ELR (cell line): Measurements from ENCODE around the gene SEMA5B.

Experiments used
- DNase-seq: peaks from one replicate; pipeline ENCODE4 v3.0.0-alpha.2; 2015; ENCODE audit warnings: low read depth

The SEMA5B gene

DNA sequence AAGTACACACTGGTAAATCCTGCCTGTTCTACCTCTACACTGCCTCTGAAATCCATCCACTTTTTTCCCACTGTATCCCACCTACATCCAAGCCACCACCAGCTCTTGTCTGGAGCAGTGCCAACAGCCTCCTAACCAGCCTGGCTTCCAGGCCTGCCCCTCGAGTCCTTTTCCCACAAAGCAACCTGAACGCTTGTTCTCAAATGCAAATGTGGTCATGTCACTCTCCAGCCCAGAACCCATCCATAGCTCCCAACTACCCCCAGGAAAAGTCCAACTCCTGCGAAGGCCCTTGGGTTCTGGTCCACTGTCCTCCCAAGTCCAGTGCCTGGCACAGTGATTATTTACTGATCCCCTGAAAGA is 83.8 kb downstream of the SEMA5B start:
- no peak for DNase-seq

DNA sequence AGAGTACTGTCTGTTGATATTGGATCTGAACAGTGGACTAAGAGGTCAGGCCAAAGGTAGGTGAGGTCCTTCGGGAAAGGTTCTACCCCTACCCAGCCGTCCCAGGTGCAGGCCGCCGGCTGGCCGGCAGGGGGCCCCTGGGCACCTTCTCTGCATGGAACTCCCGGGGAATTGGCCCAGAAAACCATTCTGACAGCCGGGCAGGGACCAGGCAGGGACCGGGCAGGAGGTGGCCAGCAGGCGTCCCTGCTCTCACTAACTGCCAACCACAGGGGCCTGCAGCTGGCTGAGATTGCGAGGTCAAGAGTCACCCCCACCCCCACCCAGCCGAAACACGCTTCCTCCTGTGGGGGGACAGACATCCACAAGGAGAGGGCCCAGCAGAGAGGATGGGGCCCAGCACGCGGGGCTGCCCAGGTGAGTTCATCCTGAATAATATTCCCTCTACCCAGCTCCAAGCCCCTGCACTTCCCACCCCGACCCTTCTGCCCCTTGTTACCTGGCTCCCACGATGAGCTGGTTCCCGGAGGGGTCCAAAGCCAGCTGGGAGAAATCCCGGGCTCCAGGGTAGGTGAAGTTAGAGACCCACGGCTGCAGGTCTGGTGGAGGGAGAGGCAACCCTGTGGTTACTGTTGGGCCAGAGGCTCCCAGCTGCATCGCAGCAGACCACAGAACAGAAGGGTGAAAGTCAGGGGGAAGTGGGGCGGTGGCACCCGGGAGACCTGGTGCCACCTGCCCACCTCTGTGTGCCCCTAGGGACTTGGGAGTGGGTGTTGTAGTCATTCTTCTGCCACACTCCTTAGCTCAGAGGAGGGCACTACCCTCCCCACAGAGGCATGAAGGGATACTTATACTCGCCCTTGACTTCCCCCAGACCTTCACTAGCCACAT is 84.4 kb downstream of the SEMA5B start:
- DNase-seq, result peak; percentile 75

DNA sequence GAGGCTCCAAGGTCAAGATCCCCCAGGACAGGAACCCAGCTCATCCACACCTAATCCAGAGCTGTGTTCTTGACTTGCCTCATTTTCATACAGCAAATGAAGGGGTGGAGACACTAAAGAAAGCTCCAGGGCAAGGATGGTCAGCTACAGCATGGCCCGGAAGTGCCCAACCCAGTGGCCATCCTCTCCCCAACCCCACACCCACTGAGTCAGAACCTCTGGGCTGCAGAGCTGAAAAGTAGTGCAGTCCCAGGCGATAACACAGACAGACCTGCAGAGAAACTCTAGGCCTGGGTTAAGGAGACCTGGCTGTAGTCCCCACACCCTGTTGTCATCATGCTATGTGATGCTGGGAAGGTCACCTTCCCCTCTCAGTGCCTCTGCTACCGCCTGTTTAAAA is 85.3 kb downstream of the SEMA5B start:
- DNase-seq, result peak; percentile 23

DNA sequence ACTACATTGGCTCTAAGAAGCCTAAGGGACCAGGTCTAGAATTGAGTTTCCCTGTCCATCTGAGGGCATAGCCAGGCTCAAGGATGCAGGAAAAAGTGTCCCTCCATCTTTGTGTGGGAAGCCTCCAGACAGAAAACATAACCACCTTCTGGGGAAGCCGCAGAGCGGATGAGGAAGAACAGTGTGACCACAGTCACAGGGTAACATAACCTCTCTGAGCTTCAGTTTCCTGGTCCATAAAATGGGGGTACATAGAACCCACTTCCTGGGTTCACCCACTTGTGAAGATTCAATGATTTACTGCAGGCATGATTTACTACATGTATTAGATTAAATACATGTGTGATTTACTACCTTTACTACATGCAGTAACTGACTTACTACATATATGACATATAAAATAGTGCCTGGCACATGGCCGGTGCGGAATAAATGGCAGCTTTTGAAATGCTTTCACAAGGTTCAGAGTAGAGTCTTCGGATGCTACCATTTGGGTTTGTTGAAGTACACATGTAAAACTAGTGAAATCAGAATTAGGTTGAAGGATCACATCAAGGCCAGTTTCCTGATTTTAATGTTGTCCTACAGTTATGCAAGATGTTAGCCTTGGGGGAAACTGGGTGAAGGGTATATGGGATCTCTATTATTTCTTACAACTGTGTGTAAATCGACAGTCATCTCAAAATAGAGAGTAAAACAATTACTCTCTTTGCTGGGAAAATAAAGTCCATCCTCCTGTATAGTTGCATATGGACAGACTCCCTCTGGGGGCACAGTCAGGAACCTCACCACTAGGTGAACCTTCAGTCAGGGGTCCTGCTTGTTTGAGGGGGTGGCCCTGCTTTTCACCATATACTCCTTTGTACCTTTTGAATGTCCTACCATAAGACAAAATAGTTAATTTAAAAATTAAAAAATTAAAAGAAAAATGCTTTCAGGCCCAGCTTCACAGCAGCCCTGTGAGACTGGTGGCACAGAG is 86.0 kb downstream of the SEMA5B start:
- DNase-seq, result peak; percentile 36

DNA sequence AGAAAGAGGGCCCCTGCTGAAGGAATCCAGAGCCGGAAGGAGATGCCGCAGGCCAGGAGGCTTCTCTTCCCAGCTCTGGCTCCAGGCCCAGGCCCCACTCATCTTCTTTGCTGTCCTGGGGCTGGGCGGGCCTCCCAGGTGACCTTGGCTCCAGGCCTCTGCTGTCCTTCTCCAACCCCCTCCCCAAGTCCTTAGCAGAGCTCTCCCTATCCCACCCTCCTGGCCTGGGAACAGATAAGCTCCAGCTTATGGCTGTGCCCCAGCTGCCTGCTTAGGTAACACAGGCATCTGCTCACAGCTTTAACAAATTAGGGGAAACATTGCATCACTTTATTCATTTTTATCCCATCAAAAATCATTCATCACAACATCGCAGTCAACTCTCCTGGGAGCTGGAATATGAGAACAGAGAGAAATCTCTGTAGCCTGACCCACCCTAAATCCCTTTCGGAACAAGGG is 86.9 kb downstream of the SEMA5B start:
- DNase-seq, result no peak

DNA sequence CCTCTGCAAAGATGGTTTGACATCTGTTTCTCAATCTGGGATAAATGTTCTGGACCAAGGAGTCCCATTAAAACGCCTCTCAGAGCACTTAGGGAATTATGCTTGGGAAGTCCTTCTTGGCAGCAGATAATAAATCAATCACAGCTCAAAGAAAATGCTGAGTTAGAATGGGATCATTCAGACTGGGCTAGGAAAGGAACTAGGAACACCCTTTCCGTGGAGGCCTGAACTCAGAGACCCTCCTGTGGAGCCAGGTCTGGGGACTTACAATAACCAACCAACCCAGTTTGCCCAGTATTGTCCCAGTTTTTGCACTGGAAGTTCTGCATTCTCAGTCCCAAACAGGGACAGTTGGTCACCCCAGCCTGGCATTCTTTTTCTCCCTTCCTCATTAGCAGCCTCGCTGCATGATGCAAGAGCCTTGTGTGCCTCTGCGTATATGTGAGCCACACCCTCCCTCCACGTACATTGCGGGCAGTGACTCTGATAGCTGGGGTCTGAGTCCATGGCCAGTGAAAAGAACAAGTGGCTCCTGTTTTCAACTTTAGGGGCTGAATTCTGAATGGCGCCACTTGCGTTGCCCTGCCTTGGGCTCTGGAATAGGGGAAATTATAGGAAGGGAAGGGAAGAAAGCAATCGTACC is 88.7 kb downstream of the SEMA5B start:
- DNase-seq, result no peak

DNA sequence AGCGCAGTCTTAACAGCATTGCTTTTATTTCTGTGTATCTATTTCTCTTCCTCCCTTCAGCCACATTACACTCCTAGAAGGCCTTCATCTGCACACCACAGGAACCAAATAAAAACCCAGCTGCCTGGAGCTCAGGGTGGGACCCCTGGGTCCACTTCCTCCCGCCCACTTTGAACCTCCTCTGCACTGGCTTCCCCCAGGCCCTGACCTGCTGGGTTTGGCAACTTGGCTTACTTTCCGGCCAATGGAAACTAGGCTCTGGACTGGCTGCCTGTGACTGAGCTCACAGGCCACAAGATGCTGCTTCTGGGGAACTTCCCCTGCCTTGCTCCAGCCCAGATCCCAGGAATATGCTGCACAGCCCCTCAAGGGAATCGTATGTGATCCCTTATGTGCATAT is 89.8 kb downstream of the SEMA5B start:
- no peak for DNase-seq

DNA sequence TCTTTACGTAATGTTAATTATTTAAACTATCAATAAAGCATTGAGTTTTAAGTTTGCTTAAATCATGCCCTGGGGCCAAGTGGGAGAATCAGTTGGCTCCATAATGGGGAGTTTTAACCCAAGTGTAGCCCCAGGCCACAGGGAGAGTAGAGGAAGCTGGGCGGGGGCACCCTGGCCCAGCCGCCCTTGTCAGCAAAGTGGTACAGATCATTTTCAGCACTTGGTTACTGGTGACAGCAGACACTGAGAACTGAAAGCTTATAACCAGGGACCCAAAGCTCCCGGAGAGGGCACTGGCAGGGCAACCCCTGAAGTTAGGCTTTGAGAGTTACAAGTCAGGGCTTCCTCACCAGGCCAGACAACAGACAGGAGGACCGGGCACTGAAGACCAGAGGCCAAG is 90.6 kb downstream of the SEMA5B start:
- no peak for DNase-seq

DNA sequence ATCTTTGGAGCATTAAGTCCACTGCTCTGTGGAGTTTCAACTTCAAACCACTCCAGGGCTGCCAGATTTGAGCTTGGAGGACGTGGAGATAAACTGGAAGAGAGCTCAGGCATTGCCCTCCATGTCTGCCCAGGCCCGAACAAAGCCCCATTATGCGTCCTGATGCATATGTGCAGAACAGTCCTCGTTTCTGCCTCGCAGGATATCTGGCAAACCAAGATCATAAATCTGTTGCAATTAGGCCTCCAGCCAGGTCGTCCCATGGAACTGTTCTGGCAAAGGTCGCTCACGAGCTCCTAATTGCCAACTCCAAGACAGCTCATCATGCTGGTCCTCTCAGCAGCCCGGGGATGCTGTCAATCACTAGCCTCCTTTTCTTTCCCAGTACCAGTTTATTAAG is 91.2 kb downstream of the SEMA5B start:
- DNase-seq, result no peak

DNA sequence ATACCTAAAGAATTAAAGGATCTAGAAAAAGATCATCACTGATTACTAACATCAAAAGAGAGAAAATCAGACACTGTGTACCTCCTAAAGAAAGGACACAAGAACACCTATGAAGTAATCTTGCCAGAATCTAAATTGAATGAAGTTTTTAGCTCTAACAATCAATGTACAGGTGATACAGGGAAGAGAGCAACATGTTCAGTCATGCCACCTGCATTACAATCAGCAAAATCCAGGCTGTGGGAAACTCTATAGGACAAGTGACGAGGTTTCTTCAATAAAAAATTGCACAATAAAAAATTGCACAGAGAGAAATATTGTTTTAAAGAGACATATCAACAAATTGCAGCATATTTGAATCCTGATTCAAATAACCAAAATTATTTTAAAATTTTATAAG is 93.3 kb downstream of the SEMA5B start:
- no peak for DNase-seq

DNA sequence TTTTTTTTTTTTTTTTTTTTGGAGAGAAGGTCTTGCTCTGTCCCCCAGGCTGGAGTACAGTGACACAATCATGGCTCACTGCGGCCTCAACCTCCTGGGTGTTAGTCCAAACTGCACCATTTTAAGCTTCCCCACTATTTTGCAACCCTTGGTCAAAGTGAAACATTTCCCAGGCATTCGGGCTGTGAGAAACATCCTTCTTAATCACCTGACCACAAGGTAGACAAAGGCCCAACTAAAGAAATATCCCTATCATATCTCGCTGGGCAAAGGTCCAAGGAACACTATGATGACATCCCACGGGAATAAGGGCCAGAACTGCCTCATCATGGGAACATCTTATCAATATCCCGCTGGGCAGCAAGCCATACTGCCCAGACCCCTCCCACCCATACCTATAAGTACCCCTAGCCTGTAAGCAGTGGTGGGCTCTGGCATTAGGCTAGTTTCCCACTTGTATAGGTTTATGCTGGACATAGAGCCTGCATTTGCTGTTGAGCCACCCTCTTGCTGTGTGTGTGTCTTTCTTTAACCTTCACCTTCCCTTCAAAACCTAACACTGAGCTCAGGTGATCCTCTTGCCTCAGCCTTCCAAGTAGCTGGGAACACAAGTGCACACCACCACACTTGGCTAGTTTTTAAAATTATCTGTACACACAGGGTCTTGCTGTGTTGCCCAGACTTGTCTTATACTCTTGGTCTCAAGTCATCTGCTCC is 95.2 kb downstream of the SEMA5B start:
- DNase-seq, result peak; percentile 30

DNA sequence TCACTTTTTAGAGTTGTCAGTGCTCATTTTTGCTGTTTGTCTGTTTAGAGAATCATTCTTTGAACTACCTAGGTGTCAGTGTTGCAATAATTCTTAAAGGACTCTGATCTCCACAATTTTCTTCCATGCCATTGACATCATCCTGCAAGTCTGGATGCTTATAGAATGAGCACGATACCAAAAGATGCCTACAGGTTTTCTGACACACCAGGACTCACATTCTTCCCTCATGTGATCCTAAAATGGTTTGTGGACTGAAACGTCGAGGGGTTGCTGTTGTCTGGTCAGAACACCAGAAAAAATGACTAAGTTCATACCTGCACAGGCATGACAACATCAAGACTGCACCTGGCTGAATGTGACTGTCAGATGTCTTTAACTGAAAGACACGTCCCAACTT is 95.9 kb downstream of the SEMA5B start:
- DNase-seq, result no peak

DNA sequence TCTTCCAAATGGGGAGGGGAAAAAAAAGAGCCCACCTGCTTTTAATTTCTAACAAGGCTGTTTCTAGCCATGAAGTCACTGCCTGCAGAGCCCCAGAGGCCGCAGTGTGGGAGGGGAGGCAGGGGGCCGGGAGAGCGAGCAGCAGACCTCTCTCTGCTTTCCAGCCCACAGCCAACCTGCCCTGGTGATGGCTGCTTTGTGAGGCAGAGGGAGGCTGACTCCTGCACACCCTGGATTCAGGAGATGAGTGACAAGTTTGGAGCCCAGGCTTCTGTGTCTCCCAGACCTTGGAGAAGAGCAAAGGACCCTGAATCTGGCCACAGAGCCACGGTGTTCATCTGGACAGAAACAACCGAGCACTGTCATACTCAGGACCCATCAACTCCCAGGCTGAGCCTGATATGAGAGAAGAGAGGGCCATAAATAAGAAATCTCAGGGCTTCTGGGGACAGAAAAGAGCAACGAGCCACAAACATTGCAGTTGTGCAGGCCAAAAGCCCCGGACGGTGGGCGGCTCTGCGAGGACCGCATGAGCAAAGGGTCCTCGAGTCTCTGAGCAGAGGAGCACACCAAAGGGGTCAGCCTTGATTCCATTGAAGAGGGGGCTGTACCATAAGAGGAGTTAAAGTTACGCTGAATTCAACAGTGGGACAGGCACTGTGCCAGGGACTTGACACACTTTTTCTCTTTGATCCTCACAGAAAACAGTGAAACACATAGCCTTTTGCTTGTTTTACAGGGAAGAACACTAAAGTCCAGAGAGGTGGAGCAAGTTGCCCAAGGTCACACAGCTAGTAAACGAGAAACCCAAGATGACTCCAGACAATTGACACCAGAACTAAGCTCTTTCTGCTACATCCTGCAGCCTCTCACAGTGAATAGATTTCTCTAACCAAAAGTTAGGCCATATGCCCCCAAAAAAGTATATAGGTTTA is 97.2 kb downstream of the SEMA5B start:
- DNase-seq, result no peak

DNA sequence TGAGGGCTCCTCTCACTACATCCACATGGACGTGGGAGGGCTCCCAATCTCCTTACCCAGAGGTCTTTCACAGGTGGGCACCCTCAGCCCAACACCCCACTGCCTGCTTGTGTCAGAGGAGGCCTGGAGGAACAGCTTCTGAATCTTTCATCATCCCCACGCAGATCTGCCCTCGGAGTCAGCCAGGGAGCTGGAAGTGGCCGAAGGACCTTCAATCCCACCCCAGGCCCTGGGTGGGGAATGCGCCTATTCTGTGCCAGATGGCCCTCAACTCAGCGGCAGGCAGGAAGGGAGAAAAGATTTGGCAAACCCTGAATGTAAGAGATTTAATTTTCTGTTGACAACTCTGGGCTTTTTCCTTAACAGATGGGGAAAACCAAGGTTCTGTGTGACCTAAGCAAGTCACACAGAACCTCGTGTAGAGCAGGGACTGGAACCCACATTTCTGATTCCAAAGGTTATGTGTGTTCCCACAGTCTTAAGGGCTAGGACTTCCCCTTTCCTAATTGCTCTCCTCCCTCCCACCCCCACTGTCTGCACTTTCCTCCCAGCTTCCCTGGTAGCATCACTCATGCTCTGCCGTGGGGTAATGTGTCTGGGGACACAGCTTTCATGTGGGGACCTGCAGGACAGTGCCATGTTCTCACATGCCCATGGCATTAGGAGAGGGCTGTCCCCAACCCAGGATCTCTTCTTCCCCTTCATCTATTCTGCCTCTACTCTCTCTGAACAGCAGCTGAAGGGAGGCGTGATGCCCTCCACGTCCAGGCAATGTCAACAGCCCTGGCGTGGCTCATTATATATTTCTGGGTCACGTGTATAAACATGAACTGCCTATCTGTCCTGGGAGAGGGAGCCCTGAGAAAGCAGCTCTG is 98.1 kb downstream of the SEMA5B start:
- DNase-seq, result no peak

DNA sequence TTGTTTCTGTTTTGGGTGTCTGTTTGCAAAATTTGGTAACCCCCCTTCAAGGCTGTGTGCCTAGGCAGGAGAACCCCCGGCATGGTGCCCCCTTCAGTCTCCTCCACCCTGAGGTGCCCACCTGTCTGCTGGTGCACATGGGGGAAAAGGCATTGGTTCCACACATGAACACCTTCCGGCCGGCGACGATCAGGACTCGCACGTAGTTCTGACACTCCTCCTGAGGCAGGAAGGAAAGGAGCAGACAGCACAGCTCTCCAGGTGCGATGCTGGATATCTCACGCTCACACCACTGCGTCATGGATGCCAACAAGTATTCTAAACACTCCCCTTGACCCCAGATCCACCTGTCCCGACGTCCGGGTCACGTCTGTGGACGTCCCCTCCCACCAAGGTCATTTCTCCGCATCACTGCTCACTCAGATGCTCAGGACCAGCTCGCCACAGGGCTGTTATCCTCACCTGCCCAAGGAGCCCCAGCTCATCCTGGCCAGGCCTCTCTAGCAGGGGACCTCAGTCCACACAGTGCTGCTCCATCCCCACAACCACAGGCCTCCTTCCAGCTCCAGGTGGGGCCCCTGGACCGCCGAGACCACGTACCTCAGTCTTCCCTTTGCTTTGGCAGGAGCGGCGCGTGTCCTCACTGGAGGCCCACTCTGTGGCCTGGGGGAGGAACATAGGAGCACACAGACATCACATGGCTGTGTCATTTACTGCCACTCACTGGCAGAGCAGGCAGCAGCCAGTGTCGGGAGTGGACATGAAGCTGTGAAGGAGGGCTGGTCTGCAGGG is 99.0 kb downstream of the SEMA5B start:
- no peak for DNase-seq

DNA sequence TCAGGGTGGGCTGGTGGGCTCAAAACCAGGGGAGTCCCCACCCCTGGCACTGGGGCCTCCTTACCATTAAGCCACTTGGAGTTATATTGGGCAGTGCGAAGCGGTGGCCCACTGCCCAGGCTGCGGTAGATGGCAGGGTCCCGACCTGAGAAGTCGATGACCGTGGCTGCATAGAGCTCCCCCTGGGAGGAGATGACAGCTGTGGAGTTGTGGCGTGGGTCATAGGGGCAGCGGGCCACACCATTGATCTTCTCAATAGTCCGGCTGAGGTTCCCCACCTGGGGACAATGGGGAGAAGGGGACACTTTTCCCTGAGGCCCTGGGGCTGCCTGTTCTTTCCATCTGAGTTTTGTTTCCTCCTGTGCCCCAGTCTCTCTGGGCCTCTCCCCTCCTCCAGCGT is 99.8 kb downstream of the SEMA5B start:
- no peak for DNase-seq

DNA sequence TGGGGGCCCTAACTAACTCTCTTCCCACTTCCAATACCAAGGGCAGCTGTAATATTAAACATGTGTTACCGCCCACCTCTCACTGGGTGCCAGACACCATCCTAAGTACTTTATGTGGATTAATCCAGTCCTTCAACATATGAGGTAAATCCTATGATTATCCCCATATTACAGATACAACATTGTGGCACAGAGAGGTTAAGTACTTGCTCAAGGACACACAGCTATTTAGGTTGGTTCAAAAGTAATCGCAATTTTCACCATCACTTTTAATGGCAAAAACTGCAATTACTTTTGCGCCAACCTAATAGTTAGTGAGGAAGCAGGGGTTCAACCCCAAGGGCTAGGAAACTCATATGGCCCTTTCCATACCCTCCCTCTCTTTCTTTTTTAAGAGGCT is 100.8 kb downstream of the SEMA5B start:
- DNase-seq, result no peak

DNA sequence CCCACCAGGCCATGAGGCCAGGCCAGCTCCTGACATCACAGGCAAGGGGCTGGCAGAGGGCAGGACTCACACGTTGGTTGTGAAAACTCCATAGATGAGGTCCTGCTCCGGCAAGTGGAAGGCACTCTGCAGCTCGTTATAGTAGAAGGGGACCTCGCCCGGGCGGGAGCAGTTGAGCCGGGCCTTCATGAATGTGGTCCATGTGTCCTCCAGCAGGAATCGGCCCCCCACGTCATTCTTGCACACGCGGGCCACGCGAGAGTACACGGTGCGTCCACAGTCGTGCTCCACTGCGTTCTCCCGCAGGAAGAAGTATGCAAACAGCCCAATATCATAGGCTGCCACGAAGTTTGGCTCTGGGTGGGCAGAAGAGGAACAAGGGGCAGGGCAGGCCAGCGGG is 101.2 kb downstream of the SEMA5B start:
- no peak for DNase-seq

DNA sequence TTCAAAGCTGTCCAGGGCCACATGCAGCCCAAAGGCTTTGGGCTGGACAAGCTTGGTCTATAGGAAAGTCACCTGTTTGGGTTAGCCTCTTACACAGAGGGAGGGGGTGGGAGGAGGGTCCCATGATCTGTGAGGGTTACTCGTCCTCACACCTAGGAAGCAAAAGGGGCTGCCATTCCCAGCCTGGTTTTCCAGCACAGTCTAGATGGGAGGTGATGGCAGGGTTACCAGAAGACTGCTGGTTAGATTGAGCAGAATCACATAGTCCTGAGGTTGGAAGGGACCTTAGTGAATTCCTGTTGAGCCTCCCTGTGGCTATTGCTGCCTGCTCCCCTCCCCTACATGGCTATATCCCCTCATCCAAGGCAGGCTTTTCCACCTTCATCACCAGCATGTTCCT is 101.8 kb downstream of the SEMA5B start:
- DNase-seq, result no peak
